CMK (cell line): Measurements from ENCODE around the gene GATC.
"Not testable (repeated sequence)": the region's sequence is repeated elsewhere in the genome, so short reads cannot be mapped to it uniquely, and the experiment has no call there.

Source experiments
- DNase-seq: peaks from one replicate; pipeline ENCODE4 v3.0.0-alpha.2; 2010; ENCODE audit warnings: low read depth

GATC gene

DNA sequence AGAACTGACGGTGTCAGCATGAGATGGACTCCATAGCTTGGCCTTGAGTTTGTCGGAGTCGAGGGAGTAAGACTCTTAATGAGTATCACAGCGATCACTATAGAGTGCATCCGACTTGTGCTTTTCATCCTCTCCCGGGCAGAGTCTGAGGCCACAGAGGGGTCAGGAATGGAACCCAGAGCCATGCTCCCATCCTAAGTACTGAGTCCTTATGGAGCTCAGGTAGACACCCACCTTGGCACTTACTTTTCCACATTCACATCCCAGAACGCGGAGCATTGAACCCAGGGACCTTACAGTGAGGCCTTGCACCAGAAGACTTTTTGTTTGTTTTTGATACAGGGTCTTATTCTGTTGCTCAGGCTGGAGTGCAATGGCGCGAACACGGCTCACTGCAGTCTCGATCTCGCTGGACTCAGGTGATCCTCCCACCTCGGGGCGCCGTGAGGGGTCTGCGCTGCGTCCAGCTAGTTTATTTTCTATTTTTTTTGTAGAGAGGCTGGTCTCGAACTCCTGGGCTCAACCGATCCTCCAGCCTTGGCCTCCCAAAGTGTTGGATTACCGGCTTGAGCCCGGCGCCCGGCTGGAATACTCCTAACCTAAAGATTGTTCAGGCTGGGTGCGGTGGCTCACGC is 24.0 kb downstream of the GATC start:
- DNase-seq = no peak

DNA sequence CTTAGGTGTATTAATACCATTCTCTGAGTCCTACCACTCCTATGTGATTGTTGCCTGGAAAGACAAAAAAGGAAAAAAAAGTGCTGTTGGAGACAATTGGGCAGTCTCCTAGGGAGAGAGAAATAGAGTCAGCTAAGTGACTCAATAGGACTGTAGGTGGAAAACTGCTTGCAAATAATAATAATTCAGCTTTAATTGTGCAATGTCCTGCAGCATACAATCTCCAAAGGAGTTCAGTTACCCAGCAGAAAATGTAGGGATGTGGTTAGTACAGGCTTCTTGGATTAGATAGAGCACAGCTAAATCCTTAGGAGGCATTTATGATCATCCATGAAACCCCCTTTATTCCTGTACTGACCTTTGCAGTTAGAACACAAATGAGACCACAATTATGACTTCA is 26.3 kb downstream of the GATC start:
- no peak for DNase-seq

DNA sequence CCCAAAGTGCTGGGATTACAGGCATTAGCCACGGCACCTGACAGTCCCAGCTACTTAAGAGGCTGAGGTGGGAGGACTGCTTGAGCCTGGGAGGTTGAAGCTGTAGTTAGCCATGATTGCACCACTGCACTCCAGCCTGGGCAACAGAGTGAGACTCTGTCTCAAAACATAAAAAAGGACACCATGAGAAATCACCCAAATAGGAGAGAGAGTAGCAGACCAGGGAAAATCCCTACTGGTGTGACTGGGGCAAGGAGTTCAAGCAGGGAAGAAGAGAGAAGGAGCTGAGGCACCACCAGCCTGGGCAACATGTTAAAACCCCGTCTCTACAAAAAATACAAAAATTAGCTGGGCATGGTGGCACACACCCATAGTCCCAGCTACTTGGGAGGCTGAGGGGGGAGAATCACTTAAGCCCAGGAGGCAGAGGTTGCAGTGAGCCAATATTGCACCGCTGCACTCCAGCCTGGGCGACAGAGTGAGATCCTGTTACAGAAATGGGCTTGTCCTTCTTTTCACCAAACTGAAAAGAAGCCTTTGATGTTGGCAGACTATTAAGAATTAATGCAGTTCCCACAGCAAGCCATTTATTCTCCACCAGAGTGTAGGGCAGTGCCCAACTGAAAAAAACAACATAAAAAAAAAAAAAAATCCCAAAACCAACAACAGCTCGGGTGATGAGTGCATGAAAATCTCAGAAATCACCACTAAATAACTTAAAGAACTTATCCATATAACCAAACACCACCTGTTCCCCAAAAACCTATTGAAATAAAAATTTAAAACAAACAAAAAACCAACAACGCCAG is 27.8 kb downstream of the GATC start:
- DNase-seq = no peak

DNA sequence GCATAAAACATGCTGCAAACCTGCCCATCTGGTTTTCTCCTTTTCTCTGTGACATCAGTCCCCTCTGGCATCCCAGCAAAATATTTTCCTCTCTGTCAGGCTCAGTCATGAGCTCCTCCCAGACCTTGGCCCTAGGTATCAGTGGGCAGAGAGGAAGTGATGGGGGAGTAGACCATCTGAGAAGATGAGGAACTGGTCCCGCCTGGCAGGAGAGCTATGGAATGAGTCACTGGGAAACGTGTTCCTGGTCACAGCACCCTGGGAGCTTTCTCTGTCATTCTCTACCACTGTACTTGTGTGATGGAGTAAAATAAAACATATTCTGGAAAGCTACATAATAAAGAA is 28.3 kb downstream of the GATC start:
- no peak for DNase-seq

DNA sequence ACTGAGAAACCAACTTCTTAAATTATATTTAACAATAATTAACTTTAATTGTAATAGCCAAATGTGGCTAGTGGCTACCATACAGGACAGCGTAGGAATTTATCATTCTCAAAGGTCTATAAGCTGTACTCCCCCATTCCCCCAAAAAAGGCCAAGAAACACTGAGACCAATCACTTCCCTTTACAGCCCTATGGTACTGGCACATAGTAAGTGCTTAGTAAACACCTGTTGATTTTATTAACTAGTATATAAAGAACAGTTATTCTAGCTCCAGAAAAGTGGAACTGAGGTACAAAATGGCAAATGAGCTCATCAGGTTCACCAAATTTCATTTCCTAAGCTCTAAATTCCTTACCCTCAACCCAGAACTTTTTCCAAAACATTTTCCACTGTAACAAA is 29.4 kb downstream of the GATC start:
- DNase-seq = no peak

DNA sequence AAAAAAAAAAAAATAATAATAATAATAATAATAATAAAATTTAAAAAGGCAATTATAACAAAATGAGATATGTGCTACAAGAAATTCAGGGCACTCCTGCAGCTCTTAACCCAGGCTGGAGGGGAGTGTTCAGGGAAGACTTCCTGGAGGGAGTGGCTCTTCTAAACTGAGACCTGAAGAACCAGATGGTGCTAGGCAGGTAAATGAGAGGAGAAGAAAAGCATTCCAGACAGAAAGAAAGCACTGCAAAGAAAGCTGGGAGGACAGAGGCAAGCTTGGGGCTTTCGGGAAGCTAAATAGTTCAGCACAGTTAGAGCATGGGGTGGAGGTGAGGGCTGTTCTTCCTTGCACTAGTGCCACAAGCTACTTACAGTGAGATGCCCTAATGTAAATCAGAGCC is 33.2 kb downstream of the GATC start:
- DNase-seq = no peak

DNA sequence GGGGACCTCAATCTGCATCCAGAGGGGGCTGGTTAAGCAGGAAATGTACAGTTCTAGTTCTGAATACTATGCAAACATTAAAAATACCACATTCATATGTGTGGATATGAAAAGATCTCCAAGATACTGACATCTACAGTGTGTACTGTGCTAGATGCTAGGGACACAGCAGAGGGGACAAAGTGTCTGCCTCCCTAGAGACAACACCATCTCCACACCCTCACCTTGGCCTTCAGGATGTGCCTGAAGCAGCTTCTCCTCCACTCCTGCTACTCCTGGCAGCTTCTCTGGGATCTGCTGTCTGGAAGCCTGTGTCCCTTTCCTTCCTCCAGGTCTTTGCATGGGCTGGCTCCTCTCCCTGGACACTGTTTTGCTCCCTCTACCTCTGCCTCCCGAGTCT is 34.0 kb downstream of the GATC start:
- DNase-seq = no peak

DNA sequence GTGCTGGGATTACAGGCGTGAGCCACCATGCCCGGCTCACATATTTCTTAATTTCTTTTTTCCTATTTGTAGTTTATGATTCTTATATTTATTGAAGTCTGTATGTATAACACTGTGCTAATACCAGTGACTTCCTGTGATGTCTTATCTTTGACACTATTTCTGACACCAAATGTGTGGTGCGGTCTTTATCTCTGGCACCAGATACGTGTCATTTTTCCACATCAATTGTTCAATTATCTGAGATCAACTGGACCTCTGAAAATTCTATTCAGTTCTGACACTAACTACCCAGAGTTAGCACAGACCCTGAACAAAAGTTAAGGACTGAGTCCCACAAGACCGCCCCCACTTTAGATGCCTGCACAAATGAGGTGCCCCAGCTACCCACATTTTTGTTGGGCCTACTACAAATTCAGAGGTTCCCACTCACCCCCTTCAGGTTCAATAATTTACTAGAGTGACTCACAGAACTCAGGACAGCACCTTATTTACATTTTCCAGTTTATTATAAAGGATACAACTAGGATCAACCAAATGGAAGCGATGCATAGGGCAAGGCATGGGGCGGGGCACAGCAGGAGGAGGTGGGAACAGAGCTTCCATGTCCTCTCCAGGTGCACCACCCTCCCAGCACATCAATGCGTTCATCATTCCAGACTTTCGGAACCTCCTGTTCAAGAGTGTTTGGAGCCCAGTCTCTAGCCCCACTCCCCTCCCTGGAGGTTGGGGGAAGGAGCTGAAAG is 35.0 kb downstream of the GATC start:
- DNase-seq = no peak

DNA sequence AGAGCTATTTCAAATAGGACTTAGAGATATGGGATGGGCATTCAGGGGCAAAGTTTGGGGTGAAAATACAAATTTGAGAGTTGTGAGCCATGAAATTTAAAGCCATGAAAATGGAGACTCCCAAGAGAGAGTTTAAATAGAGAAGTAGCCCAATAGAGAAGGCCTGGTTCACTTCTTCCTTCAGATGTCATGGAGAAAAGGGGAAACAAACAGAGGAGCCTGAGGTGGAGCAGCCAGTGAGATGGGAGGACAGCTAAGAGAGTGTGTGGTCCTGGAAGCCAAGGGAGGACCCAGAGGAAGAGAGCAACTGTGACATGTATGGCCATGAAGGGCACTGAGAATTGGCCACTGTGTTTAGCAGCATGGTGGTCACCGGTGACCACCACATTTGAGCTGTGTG is 37.4 kb downstream of the GATC start:
- no peak for DNase-seq

DNA sequence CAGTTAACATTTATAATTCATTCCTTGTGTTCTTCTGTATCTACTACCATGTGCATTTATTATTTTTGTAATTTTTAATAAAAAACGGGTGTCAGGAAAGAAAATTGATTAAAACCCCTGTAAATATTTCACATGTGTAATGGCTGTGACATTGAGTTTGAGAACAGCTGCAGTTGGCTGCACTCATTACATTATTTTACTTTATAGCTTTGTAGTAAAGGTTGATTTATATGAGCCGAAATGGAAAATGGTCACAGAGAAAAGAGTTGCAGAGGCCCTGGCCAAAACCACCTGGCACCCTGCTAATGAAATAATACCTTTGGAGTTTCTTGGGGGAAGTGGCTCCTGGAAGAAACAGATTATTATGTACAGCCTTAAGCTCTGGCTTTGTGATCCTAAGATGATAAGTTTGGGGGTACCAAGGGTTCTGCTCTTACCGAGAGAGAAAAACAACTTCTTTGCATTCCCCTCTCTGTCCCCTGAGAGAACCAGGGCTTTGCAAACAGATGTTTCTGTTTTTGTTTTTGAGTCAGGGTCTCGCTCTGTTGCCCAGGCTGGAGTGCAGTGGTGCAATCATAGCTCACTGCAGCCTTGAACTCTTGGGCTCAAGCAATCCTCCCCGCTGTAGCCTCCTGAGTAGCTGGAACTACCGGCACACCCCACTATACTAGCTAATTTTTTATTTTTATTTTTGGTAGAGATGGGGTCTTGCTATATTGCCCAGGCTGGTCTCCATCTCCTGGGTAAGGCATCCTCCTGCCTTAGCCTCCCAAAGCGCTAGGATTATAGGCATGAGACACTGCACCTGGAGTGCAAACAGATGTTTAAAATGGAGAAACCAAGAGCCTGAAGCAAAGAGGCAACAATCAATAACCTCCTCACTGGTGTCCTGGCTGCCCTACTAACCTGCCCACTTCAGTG is 40.0 kb downstream of the GATC start:
- DNase-seq = no peak

DNA sequence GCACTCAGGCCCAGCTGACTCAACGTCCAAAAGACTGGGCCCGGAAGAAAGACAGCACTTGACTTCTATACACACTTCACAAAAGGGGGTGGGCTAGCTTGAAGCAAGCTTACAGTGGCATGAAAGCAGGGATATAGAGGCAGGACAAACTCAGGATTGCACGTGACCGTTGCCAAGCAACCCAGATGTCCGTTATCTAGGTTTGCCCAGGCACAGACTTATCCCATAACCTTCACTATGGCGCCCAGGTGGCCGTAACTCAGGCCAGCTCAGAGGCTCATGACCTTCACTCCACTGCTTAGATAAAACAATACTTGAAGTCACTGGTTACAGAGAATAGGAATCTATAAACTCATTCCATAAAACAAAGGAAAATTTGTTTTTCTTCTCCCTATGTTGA is 41.3 kb downstream of the GATC start:
- not testable (repeated sequence) for DNase-seq

DNA sequence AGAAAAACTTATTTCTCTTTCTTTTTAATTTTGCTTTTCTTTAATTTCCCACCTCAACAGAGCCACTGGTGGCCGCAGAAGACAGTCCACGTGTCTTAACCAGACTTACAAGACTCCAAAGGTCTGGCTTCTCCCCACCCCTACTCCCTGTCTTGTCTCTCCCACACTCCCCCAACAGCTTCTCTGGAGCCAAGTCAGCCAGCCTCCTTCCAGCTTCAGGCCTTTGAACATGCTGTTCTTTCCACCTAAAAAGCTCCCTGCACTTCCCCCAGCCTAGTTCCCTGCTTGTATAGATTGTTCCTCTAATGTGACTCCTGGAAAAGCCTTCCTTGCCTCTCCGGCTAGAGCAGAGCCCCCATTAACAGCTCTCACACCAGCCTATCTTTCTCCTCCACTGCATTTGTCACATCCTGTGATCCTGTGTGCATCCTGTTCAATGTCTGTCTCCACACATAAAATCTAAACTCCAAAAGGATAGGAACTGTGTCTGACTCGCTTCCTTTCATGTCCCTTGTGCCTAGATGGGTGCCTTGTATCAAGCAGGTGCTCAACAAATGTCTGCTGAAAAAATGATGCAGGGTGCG is 41.9 kb downstream of the GATC start:
- DNase-seq = no peak

DNA sequence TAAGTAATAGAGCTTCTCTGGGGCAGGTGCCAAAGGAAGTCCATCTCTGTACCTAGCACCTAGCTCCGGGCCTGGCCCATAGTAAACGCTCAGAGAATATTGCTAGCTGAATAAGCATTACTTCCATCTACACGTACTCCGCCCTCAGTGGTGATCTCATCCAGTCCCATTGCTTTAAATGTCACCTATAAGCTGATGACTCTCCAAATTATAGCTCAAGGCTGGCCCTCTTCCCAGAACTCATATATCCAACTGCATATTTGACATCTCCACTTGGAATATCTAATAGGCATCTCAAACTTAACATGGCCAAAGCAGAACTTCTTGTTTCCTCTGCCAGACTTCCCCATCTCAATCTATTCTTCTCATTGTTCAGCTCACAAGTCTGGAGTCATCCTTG is 42.8 kb downstream of the GATC start:
- DNase-seq = no peak

DNA sequence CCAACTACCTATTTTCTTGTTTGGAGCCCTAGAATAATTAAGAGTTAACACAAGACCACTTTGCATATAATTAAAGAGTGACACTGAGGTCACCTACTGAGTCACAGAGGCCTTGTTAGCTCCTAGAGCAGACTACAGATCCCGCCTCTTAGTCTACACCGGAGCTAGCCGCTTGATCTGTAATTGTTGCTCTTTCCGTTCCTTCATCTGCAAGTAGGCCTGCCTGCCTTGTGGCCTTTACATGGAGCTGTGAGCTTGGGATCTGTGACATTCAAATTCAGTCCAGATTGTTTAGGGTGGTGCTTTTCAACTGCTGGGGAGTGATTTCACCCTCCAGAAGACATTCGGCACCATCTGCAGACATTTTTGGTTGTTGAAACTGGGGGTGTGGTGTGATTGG is 44.1 kb downstream of the GATC start:
- no peak for DNase-seq

DNA sequence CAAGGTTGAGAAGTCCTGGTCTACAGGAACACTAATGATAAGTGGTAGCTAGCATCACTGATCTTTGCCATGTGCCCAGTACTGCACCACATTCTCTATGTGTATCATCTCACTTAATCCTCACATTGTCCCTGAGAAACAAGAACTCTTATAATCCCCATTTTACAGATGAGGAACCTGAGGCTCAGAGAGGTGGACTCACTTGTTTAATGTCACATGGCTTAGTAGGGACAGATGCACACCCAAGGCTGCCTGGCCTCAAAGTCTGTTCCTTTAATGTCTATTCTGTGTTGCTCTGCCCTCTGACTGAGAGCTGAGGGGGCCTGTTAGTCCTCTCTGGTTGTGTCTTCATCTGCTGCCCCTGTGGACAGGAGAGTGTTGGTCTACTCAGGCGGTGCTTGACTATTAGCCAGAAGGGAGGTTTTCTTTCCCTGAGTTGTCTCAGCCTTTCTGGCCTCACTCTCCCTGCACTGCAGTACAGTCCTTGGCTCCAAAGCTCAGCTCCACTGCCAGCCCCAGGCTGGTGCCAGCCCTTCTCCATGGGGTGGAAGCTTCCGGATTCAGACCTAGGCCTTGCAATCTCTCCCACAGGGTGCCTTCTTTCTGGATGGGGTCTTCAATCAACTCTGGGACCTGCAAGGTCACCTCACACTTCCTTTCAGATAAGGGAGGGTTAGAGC is 44.7 kb downstream of the GATC start:
- no peak for DNase-seq

DNA sequence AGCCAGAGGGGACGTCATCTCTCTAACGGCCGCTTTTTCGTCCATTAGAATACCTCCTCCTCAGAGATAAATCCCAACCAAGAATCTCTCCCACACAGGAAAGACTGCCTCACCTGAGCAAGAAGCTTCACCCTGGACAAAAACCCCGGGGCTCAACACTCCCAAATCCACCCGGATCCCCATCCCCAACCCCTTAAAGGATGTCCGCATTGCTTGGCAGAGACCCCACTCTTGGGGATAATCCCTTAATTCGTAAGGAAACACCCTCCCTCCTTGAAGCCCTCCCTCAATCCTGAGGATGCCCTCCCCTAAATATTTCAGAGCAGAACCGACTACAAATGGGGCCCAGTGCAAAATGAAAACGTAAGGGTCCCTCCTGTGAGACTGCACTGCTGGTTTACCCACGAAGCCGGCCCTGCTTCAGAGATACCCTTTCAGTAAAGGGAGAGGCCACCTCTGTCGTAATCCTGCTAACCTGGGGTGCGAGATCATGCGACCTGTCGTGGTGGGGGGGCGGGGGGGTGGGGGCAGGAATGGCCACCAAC is 49.0 kb downstream of the GATC start:
- DNase-seq = no peak

DNA sequence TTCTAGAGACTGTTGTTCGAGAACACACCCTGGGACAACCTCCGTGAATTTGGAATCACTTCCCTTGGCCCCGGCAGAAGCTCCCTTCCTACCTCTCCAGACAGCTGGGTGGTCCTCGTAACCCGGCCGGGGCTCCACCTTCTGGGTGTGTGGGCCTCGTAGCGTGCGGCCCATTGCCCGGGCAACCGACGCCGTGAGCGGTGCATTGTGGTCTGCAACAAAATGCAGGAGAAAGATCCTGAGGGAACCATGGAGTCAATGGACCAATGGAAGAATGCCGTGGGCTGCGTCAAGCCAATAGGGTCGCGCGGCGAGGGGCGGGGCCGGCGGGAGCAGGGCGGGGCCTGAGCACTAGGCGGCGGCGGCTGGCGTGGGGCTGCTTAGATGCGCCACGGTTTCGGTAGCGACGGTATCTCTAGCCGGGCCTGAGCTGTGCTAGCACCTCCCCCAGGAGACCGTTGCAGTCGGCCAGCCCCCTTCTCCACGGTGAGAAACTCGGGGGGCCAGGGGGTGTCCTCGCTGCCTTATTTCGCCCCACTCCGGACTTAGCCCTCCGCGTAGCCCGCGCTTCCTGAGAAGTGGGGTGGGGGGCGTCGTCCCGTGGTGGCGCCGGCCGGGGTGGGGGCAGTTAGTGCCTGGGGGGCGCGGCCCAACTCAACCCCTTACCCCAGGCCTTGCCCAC is 49.6 kb downstream of the GATC start, which contains the start of gene DYNLL1:
DYNLL1 (plus strand) TSS at position 383 of the 682 bp plus-strand sequence. CDS start 309 bp downstream, outside the sequence.
- DNase-seq = peak; percentile 95

DNA sequence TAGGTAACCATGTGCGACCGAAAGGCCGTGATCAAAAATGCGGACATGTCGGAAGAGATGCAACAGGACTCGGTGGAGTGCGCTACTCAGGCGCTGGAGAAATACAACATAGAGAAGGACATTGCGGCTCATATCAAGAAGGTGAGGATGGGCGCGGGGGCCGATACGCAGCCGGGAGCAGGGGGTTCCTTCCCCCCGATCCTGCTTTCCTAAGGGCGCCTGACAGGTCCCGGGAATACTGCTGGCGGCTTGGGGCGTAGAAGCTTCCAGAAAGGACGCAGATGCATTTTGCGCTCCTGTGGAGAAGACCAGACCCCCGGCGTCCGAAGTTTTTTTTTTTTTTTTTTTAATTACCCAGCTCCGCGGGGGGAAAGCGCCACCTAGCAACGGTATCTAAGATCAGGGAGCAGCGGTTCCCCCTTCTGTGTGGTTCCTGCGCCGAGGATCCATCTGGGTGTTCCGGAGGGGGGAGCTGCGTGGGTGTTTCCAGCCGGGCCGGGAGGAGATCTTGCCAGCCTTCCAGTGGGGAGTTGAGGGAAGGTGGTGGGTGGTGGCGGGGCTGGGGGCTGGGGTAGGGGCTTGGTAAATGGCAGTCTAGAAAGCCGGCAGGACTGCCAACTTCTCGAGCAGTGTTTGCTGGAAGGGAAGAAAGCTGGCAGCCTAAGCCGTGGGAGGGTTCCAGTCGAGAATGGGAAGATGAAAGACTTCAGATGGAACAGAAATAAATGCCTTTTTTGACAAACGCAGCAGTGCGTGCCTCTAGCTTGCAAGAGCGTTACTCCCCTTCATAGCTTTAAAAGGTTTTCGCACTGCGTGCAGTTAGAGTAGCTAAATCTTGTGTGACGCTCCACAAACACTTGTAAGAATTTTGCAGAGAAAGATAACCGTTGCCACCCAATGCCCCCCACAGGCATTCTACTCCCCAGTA is 50.4 kb downstream of the GATC start:
- peak; percentile 71 for DNase-seq

DNA sequence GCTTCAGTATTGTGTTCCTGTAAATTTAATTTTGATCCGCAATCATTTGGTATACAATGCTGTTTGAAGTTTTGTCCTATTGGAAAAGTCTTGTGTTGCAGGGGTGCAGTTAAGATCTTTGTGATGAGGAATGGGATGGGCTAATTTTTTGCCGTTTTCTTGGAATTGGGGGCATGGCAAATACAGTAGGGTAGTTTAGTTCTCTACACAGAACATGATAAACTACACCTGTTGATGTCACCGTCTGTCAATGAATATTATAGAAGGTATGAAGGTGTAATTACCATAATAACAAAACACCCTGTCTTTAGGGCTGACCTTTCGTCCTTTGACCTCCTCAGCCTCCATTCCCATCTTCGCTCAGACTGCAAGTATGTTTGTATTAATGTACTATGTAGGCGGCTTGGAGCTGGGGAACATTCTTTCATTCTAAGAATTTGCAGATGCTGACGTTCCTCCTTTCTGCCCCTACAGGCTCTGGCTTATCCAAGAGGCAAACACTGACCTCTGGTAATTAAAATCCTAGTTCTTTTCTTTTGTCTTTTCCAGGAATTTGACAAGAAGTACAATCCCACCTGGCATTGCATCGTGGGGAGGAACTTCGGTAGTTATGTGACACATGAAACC is 51.4 kb downstream of the GATC start:
- no peak for DNase-seq
